Prostate gland (tissue), 2 donors: ENCODE measurements around the gene IZUMO4.

ENCODE experiments used
- CTCF ChIP-seq, 4 experiments: fragments of 200-600 bp in 2 of 4; fragments of 450-650 bp in 2 of 4; sonication (generic) in 2 of 4; IDR thresholded peaks; 1 replicate in 3 of 4; 2 replicates in 1 of 4; pipeline ENCODE4 v1.5.1; 2016 to 2019; ENCODE audit warnings: antibody characterized with exemption in 4 of 4, mild to moderate bottlenecking in 2 of 4, moderate library complexity in 2 of 4
- POLR2A ChIP-seq: fragments of 450-650 bp; IDR thresholded peaks from one replicate; pipeline ENCODE4 v1.6.1; 2016; ENCODE audit warnings: antibody characterized with exemption, mild to moderate bottlenecking
- POLR2AphosphoS5 ChIP-seq: sonication (generic); formaldehyde crosslinking; IDR thresholded peaks from one replicate; pipeline ENCODE4 v1.6.1; 2017; ENCODE audit warnings: antibody characterized with exemption

GRCh38 chr19:2132191-2132590 lies 35.5 kb downstream of the IZUMO4 start:
- TF ChIP-seq CTCF (IDR thresholded peaks at IDR 0.05) = no peak
- TF ChIP-seq POLR2A = no peak
- no peak for TF ChIP-seq POLR2AphosphoS5
